DND-41 (cell line): Measurements from ENCODE around the gene ARHGAP25.

Source experiments
- CTCF ChIP-seq: IDR thresholded peaks from 2 replicates; pipeline ENCODE4 v1.5.1; 2012; ENCODE audit warnings: borderline replicate concordance, low read length, moderate library complexity, mild to moderate bottlenecking; ENCODE audit not compliant: poor library complexity, severe bottlenecking; ENCODE audit errors: extremely low read depth
- EZH2 ChIP-seq: IDR thresholded peaks from 3 replicates; pipeline ENCODE4 v1.6.1; 2012; ENCODE audit warnings: borderline replicate concordance, low read depth, mild to moderate bottlenecking, moderate library complexity, low read length, inconsistent platforms; ENCODE audit not compliant: severe bottlenecking

GRCh38 chr2:68747413-68747812 is 12.8 kb downstream of the ARHGAP25 start:
- TF ChIP-seq CTCF, result no peak
- no peak for TF ChIP-seq EZH2
